Measurements from ENCODE around the gene TMEM266.

DNA sequence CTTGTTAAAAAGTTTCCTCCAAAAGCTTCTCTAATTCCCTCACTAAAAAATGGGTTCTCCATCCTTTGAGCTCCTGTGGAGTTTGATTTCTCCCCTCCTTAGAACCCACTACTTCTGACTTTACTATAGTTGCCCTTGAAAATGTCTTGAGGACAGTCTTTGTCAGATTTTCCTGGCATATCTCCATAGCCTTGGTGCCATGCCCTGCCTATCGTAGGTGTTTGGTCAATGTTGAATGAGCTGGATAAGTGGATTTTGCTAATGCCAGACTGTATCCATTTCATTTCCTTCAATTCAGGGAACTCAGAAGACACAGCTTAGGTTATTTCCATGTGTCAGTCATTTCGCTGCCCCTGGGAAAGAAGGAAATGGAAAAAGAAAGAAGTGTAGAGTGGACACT lies 40.6 kb downstream of the TMEM266 start:
- TF ChIP-seq CTCF (IDR thresholded peaks at IDR 0.05) (no peak), POLR2A (IDR thresholded peaks at IDR 0.05) (no peak)

Data from stomach (tissue), 4 donors.